WTC11 (cell line): ENCODE data around the gene ACYP1.

Experiments used
- FOXJ3 ChIP-seq: sonication (generic); formaldehyde crosslinking; IDR thresholded peaks from 2 replicates; pipeline ENCODE4 v1.9.0; 2021; ENCODE audit warnings: missing genetic modification reagents, mild to moderate bottlenecking, borderline replicate concordance
- JUN ChIP-seq: sonication (generic); formaldehyde crosslinking; IDR thresholded peaks from 2 replicates; pipeline ENCODE4 v1.8.0; 2023; ENCODE audit warnings: mild to moderate bottlenecking, missing genetic modification reagents
- TF ChIP-seq, protein P1 (sequence below): fragments of 200-600 bp; IDR thresholded peaks from 2 replicates; pipeline ENCODE4 v1.8.0; 2022; ENCODE audit warnings: antibody characterized with exemption
- TF ChIP-seq, protein P2 (sequence below): sonication (generic); formaldehyde crosslinking; IDR thresholded peaks from 2 replicates; pipeline ENCODE4 v1.8.1; 2023; ENCODE audit warnings: mild to moderate bottlenecking, missing genetic modification reagents, moderate library complexity

DNA sequence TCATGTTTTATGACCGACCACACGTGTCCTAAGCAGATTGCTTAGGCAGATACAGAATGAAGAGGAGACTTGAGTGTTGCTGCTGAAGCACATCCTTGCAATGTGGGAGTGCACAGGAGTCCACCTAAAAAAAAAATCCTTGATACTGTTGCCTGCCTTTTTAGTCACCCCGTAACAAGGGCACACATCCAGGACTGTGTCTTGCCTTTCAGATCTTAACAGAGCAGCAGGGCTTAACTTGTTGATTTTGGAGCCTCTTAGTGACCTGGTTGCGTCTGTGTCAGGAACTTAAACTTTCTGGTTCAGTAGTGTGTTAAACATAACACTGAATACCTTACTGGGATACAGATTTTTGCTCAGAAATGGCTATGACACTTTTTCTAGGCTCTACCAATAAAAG lies 54.6 kb downstream of the ACYP1 start:
- TF ChIP-seq, protein P1, sequence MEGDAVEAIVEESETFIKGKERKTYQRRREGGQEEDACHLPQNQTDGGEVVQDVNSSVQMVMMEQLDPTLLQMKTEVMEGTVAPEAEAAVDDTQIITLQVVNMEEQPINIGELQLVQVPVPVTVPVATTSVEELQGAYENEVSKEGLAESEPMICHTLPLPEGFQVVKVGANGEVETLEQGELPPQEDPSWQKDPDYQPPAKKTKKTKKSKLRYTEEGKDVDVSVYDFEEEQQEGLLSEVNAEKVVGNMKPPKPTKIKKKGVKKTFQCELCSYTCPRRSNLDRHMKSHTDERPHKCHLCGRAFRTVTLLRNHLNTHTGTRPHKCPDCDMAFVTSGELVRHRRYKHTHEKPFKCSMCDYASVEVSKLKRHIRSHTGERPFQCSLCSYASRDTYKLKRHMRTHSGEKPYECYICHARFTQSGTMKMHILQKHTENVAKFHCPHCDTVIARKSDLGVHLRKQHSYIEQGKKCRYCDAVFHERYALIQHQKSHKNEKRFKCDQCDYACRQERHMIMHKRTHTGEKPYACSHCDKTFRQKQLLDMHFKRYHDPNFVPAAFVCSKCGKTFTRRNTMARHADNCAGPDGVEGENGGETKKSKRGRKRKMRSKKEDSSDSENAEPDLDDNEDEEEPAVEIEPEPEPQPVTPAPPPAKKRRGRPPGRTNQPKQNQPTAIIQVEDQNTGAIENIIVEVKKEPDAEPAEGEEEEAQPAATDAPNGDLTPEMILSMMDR: no peak
- TF ChIP-seq FOXJ3 (no peak), JUN (CRISPR knock-in tag) (no peak)
- TF ChIP-seq, protein P2, sequence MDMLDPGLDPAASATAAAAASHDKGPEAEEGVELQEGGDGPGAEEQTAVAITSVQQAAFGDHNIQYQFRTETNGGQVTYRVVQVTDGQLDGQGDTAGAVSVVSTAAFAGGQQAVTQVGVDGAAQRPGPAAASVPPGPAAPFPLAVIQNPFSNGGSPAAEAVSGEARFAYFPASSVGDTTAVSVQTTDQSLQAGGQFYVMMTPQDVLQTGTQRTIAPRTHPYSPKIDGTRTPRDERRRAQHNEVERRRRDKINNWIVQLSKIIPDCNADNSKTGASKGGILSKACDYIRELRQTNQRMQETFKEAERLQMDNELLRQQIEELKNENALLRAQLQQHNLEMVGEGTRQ: no peak
